Heart left ventricle (tissue), 13 donors: ENCODE measurements around the gene TCEAL9.

Source experiments
- POLR2A ChIP-seq, 2 donors: fragments of 450-650 bp; IDR thresholded peaks; one replicate each; pipeline ENCODE4 v1.6.1; 2017; ENCODE audit warnings: antibody characterized with exemption in 2 of 2, mild to moderate bottlenecking in 2 of 2, moderate library complexity in 2 of 2
- TF ChIP-seq, protein P1 (sequence below), 12 donors: fragments of 200-600 bp; sonication (generic) in 4 of 12; IDR thresholded peaks; one replicate each; pipeline versions ENCODE4 v1.5.0 to v1.8.0; 2018 to 2022; ENCODE audit warnings: antibody characterized with exemption in 12 of 12, mild to moderate bottlenecking in 5 of 12
- donor health status: ischemic (EF 13 %, LVEDD 7.1; RV severe dilation, severe dysfunction).
- donor health status: DM: no; HTN: yes; CAD: no.
- donor health status: DM: no; HTN: no; CAD: no.
- donor health status: ischemic (EF 25% LVEDD 6.9; RV normal size, moderate dysfunction).
- donor health status: ischemic (EF 25% LVEDD 5.7; RV mildly dilated, moderate dysfunction).
- donor health status: ischemic (EF 35%, LVEDD 5.7; RV mildly dilated, moderate dysfunction).
- donor health status: nonischemic (EF 11% LVEDD 7.7; RV severe dilation, severe dysfunction).
- donor health status: DM: yes; HTN: yes; CAD: no.
- donor health status: PGD.
- donor health status: ischemic (EF 29% LVEDD 5.4; RV normal size, mild dysfunction).
- donor health status: nonischemic (EF 23%, LVEDD 6.1; RV moderate dilation, normal function).

DNA sequence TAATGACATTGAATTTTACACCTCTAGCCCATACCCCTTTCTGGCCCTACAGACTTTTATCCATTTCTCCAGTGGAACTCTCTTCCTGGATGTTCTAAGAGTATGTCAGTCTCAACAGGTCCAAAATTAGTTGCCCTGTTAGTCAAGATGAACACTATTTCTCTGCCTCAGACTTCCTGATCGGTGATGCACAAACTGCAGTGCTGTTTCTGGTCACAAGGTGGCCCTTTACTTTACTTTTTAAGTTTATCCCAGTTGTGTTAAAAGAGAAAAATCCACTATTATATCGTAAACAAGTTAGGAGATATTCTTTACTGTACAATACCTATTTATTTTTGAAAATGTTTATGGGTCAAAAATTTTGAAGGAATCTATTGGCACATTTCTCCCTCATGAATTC lies 13.2 kb upstream of the TCEAL9 start:
- TF ChIP-seq, protein P1, sequence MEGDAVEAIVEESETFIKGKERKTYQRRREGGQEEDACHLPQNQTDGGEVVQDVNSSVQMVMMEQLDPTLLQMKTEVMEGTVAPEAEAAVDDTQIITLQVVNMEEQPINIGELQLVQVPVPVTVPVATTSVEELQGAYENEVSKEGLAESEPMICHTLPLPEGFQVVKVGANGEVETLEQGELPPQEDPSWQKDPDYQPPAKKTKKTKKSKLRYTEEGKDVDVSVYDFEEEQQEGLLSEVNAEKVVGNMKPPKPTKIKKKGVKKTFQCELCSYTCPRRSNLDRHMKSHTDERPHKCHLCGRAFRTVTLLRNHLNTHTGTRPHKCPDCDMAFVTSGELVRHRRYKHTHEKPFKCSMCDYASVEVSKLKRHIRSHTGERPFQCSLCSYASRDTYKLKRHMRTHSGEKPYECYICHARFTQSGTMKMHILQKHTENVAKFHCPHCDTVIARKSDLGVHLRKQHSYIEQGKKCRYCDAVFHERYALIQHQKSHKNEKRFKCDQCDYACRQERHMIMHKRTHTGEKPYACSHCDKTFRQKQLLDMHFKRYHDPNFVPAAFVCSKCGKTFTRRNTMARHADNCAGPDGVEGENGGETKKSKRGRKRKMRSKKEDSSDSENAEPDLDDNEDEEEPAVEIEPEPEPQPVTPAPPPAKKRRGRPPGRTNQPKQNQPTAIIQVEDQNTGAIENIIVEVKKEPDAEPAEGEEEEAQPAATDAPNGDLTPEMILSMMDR (IDR thresholded peaks at IDR 0.05): peak; percentile 50 to 73 (median 65)
- TF ChIP-seq POLR2A (IDR thresholded peaks at IDR 0.05): no peak
